Measurements from ENCODE around the gene ATP11B. TPM values are rescaled to one million over a fixed set of nuclear protein-coding genes. Genes with fewer than 3 reads are reported as not detected.

The ATP11B gene
- total RNA-seq, 1 experiment from 2014 or later, result 84.0 TPM

DNA sequence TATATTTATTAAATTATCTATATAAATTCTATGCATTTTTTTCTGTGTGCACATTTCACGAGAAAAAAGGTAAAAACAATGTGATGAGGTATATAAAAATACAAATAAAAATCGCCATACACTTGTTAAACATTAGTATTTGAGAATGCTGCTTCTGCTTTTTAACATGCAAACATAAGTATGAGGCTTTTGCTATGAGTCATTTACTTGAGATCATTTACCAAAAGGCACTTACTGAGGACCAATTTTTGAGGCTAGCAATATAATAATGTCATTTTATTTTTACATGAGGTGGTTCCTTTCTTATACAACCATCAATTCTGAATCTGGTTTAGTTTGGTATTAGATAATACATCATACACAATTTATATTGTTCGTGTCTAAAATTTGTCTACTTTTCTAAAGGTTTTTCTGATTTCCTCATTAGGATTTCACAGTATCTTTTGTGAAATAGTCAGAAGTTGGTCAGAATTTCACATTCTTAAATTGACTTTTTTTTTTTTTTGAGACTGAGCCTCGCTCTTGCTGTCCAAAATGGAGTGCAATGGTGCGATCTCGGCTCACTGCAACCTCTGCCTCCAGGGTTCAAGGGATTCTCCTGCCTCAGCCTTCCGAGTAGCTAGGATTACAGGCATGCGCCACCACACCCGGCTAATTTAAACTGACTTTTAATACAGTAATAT is 161.4 kb downstream of the ATP11B start:
- CTCF ChIA-PET, result interaction anchor here (0.6 to 0.9 kb wide), 2 partner anchors 58 to 870 kb away, joined by 3 read pairs; no protein-coding TSS in a partner anchor
- intact Hi-C loops (cut with micrococcal nuclease; ENCODE audit: unreplicated experiment), result no loop called here
- H3K27me3 Mint-ChIP-seq (ENCODE audit: unreplicated experiment), result no peaks in the 10 kb centered on the region
- peaks cover 5% of the 10 kb centered on the region for H3K9me3 Mint-ChIP-seq (ENCODE audit: low read depth, unreplicated experiment)
- H3K4me3 Mint-ChIP-seq (ENCODE audit: low read depth, unreplicated experiment), result no peak overlapping the region
- peaks cover 34% of the 10 kb centered on the region for H3K36me3 Mint-ChIP-seq (ENCODE audit: insufficient read depth, unreplicated experiment)
- no peak overlapping the region for H3K27ac Mint-ChIP-seq (ENCODE audit: unreplicated experiment)
- no peak for DNase-seq
- BruUV-seq (replicated peaks), result no TSS peak
- no peaks in the 10 kb centered on the region for H3K4me1 Mint-ChIP-seq (ENCODE audit: low read depth, unreplicated experiment)
- TF ChIP-seq, protein P1, sequence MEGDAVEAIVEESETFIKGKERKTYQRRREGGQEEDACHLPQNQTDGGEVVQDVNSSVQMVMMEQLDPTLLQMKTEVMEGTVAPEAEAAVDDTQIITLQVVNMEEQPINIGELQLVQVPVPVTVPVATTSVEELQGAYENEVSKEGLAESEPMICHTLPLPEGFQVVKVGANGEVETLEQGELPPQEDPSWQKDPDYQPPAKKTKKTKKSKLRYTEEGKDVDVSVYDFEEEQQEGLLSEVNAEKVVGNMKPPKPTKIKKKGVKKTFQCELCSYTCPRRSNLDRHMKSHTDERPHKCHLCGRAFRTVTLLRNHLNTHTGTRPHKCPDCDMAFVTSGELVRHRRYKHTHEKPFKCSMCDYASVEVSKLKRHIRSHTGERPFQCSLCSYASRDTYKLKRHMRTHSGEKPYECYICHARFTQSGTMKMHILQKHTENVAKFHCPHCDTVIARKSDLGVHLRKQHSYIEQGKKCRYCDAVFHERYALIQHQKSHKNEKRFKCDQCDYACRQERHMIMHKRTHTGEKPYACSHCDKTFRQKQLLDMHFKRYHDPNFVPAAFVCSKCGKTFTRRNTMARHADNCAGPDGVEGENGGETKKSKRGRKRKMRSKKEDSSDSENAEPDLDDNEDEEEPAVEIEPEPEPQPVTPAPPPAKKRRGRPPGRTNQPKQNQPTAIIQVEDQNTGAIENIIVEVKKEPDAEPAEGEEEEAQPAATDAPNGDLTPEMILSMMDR (IDR thresholded peaks at IDR 0.05; ENCODE audit: unreplicated experiment), result no peak

DNA sequence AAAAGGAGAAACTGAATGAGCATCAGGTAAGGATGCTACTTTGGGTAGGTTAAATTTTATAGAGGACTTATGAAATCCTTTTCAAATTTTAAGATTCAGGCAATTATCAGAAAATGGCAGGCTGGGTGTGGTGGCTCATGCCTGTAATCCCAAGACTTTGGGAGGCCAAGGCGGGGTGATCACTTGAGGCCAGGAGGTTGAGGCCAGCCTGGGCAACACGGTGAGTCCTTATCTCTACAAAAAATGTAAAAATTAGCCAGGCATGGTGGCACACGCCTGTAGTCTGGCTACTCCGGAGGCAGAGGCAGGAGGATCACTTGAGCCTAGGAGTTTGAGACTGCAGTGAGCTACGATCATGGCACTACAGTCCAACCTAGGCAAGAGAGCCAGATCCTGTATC is 163.9 kb downstream of the ATP11B start:
- Mint-ChIP-seq H3K27me3 (ENCODE audit: unreplicated experiment) (no peaks in the 10 kb centered on the region), H3K4me3 (ENCODE audit: low read depth, unreplicated experiment) (no peak overlapping the region), H3K27ac (ENCODE audit: unreplicated experiment) (no peak overlapping the region), H3K4me1 (ENCODE audit: low read depth, unreplicated experiment) (peaks cover 17% of the 10 kb centered on the region), H3K36me3 (ENCODE audit: insufficient read depth, unreplicated experiment) (peaks cover 36% of the 10 kb centered on the region), H3K9me3 (ENCODE audit: low read depth, unreplicated experiment) (peaks cover 4% of the 10 kb centered on the region)
- CTCF ChIA-PET, result no interaction called here
- intact Hi-C loops (cut with micrococcal nuclease; ENCODE audit: unreplicated experiment), result no loop called here
- no TSS peak for BruUV-seq (replicated peaks)
- DNase-seq, result no peak
- TF ChIP-seq, protein P1 (IDR thresholded peaks at IDR 0.05; ENCODE audit: unreplicated experiment), result no peak

DNA sequence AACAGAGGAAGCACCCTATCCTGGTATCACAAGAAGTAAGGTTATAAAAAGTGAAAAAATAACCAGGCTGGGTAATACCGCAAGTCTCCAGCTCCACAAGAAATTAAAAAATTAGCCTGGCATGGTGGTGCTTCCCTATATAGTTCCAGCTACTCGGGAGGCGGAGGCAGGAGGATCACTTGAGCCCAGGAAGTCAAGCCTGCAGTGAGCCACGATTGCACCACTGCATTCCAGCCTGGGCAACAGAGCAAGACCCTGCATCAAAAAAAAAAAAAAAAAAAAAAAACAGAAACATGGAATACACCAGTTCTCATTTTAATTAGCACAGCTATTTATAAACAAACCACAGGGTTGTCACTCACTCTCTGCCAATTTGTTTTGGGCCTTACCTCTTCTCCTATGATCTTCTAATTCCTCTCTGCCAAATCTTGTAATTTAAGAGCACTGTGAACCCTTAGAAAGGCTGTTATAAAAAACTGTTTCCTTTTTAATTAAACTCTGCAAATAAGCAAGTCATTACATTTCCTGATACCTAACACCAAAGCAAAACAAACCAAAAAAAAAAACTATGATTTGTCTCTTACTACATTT is 164.5 kb downstream of the ATP11B start:
- CTCF ChIA-PET, result no interaction called here
- Mint-ChIP-seq H3K36me3 (ENCODE audit: insufficient read depth, unreplicated experiment) (peaks cover 34% of the 10 kb centered on the region), H3K27ac (ENCODE audit: unreplicated experiment) (no peak overlapping the region), H3K9me3 (ENCODE audit: low read depth, unreplicated experiment) (peaks cover under 1% of the 10 kb centered on the region), H3K4me3 (ENCODE audit: low read depth, unreplicated experiment) (no peak overlapping the region), H3K27me3 (ENCODE audit: unreplicated experiment) (no peaks in the 10 kb centered on the region), H3K4me1 (ENCODE audit: low read depth, unreplicated experiment) (peaks cover 18% of the 10 kb centered on the region)
- no peak for DNase-seq
- intact Hi-C loops (cut with micrococcal nuclease; ENCODE audit: unreplicated experiment), result no loop called here
- TF ChIP-seq, protein P1 (IDR thresholded peaks at IDR 0.05; ENCODE audit: unreplicated experiment), result no peak
- TSS peak; percentile 8 for BruUV-seq (replicated peaks)

DNA sequence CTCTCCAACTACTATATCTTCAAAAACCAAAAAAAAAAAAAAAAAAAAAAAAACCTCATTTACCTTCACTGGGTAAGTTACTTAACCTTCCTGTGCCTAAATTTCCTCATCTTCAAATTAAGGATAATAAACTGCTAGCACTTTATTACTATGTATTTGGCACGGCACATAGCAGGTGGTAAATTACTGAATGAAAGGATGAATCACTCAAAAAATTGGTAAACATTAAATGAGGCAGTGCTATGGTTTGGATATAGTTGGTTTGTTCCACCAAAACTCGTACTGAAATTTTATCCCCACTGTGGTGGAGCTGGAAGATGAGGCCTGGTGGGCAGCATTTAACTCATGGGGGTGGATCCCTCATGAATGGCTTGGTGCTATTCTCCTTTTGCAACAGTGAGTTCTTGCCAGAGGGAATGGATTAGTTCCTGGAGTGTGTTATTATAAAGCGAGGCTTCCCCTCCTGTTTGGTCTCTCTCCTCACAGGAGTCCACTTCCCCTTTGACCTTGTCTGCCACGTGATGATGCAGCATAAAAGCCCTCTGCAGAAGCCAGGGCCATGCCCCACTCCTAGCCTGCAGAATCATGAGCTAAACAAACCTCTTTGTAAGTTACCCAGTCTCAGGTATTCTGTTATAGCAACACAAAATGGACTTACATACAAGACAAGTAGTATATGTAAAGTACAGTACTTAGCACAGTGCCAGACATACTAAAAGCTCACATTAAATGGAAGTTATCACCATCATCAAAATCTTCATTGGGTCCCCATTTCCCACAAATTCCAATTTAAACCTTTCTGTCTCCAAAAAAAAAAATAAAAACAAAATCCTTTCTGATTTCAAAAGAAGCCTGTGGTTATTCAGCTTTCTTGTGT is 166.4 kb downstream of the ATP11B start:
- intact Hi-C loops (cut with micrococcal nuclease; ENCODE audit: unreplicated experiment), result no loop called here
- CTCF ChIA-PET, result interaction anchor here (1.0 kb wide), 1 partner anchor 10 kb away, joined by 5 read pairs; no protein-coding TSS in a partner anchor
- no peak for DNase-seq
- Mint-ChIP-seq H3K9me3 (ENCODE audit: low read depth, unreplicated experiment) (no peaks in the 10 kb centered on the region), H3K36me3 (ENCODE audit: insufficient read depth, unreplicated experiment) (peaks cover 34% of the 10 kb centered on the region), H3K27me3 (ENCODE audit: unreplicated experiment) (no peaks in the 10 kb centered on the region), H3K4me1 (ENCODE audit: low read depth, unreplicated experiment) (peaks cover 18% of the 10 kb centered on the region), H3K4me3 (ENCODE audit: low read depth, unreplicated experiment) (no peak overlapping the region), H3K27ac (ENCODE audit: unreplicated experiment) (peak overlapping the region; percentile 7)
- TF ChIP-seq, protein P1 (IDR thresholded peaks at IDR 0.05; ENCODE audit: unreplicated experiment), result no peak
- BruUV-seq (replicated peaks), result no TSS peak

Data from Calu3 (cell line).